K562 (cell line): ENCODE results near the gene LIN9. TPM values are rescaled to one million over a fixed set of nuclear protein-coding genes. Genes with fewer than 3 reads are reported as not detected.
A peak's percentile ranks its signal among the peaks of the same experiment; 100 is the strongest.

Source experiments
- ATAC-seq: fragments of 200-7000 bp; cut with Tn5 transposase; 3 replicates; pipeline ENCODE4 v1.9.1; 2020; ENCODE audit warnings: moderate library complexity
- BruUV-seq: library from RNA; stranded (reverse); fragments of 400-500 nt; replicated peaks from 2 replicates; lab custom pipeline; 2021; lab: Mats Ljungman, UMichigan
- CTCF ChIA-PET: fragments of 300-600 bp; formaldehyde crosslinking; extraction: SDS; loops from one replicate; lab custom pipeline; 2021; ENCODE audit warnings: low intra/inter-chr PET ratio; lab: Yijun Ruan, JAX
- POLR2A ChIA-PET: fragments of 300-600, 350-650 bp; sonication (Branson Sonifier 250); formaldehyde crosslinking; extraction: SDS; loops from one replicate; lab custom pipeline; 2021; ENCODE audit warnings: antibody characterized with exemption, inconsistent platforms; lab: Yijun Ruan, JAX
- DNase-seq, 4 experiments: peaks; one replicate each; pipeline versions ENCODE4 v3.0.0 to v3.0.0-alpha.2; 2011 to 2018; ENCODE audit warnings: low spot score in 3 of 4, mixed read lengths in 3 of 4; ENCODE audit errors: extremely low read depth in 1 of 4
- FAIRE-seq: peaks from 2 replicates; lab custom pipeline; 2011; peaks lifted over from hg19 to GRCh38; lab: Jason Lieb, UNC
- H2AFZ ChIP-seq: 2 replicates; pipeline ENCODE4 v1.6.0; 2011; ENCODE audit warnings: low read depth, low read length, control low read depth, inconsistent platforms
- H3K27ac ChIP-seq: fragments of 200-600 bp; 3 replicates; pipeline ENCODE4 v1.8.0; 2011; ENCODE audit warnings: low read depth, mild to moderate bottlenecking, control low read depth, inconsistent platforms, low read length, moderate library complexity, mixed read lengths; ENCODE audit errors: extremely low read depth
- H3K27me3 ChIP-seq, 2 experiments: fragments of 300-600 bp in 1 of 2; 2 replicates in 1 of 2; 3 replicates in 1 of 2; pipeline versions ENCODE4 v1.6.0 to v1.8.0; 2011; ENCODE audit warnings: inconsistent platforms in 2 of 2, low read length in 2 of 2, mild to moderate bottlenecking in 1 of 2, mixed read lengths in 1 of 2, moderate library complexity in 1 of 2; ENCODE audit not compliant: control insufficient read depth in 2 of 2, insufficient read depth in 2 of 2
- H3K36me3 ChIP-seq: fragments of 300-600 bp; 3 replicates; pipeline ENCODE4 v1.8.0; 2011; ENCODE audit warnings: mild to moderate bottlenecking, low read length, inconsistent platforms; ENCODE audit not compliant: control insufficient read depth, insufficient read depth
- H3K4me1 ChIP-seq, 2 experiments: fragments of 200-600 bp in 1 of 2; replicated peaks in 1 of 2; 2 replicates in 1 of 2; 3 replicates in 1 of 2; pipeline versions ENCODE4 v1.5.1 to v1.8.0; 2011; ENCODE audit warnings: inconsistent platforms in 2 of 2, low read length in 2 of 2, mild to moderate bottlenecking in 1 of 2, mixed read lengths in 1 of 2, moderate library complexity in 1 of 2; ENCODE audit not compliant: control insufficient read depth in 2 of 2, insufficient read depth in 2 of 2
- H3K4me2 ChIP-seq: 2 replicates; pipeline ENCODE4 v1.6.1; 2011; ENCODE audit warnings: low read length, control low read depth, inconsistent platforms, mixed read lengths; ENCODE audit not compliant: insufficient read depth
- H3K4me3 ChIP-seq: fragments of 200-600 bp; sonication (generic), shearing (Covaris generic); 2 replicates; pipeline ENCODE4 v1.5.1; 2016; ENCODE audit warnings: control low read depth, inconsistent platforms
- H3K79me2 ChIP-seq: fragments of 200-600 bp; 3 replicates; pipeline ENCODE4 v1.8.0; 2011; ENCODE audit warnings: low read length, inconsistent platforms; ENCODE audit not compliant: control insufficient read depth, insufficient read depth
- H3K9ac ChIP-seq, 2 experiments: 2 replicates each; pipeline versions ENCODE4 v1.6.0 to v1.6.1; 2011; ENCODE audit warnings: low read depth in 2 of 2, low read length in 2 of 2, control low read depth in 1 of 2, inconsistent platforms in 1 of 2, mild to moderate bottlenecking in 1 of 2, mixed read lengths in 1 of 2; ENCODE audit not compliant: insufficient read depth in 1 of 2
- H3K9me1 ChIP-seq: one replicate; pipeline ENCODE4 v1.6.0; 2011; ENCODE audit warnings: inconsistent platforms, mild to moderate bottlenecking, low read length, moderate library complexity; ENCODE audit not compliant: control insufficient read depth, insufficient read depth
- H3K9me3 ChIP-seq: replicated peaks from 2 replicates; pipeline ENCODE4 v1.5.1; 2011; ENCODE audit warnings: low read depth, low read length, inconsistent platforms; ENCODE audit not compliant: control insufficient read depth, insufficient read depth
- H4K20me1 ChIP-seq: replicated peaks from 2 replicates; pipeline ENCODE4 v1.6.1; 2011; ENCODE audit warnings: low read length, inconsistent platforms, mixed read lengths; ENCODE audit not compliant: control insufficient read depth, insufficient read depth
- ARID2 ChIP-seq: fragments of 450-650 bp; IDR thresholded peaks from 2 replicates; pipeline ENCODE4 v1.6.1; 2017; ENCODE audit warnings: antibody characterized with exemption, mild to moderate bottlenecking
- ARNT ChIP-seq, 2 experiments: fragments of 450-650 bp; IDR thresholded peaks; 2 replicates each; pipeline ENCODE4 v1.6.1; 2016; ENCODE audit warnings: mild to moderate bottlenecking in 1 of 2
- ATF7 ChIP-seq: fragments of 450-650 bp; IDR thresholded peaks from 2 replicates; pipeline ENCODE4 v1.7.1; 2014; ENCODE audit warnings: mild to moderate bottlenecking, moderate library complexity
- CCNT2 ChIP-seq: IDR thresholded peaks from 2 replicates; pipeline ENCODE4 v1.6.1; 2011; ENCODE audit warnings: borderline replicate concordance, low read depth, mild to moderate bottlenecking, moderate library complexity, mixed read lengths, low read length; ENCODE audit not compliant: insufficient read length; ENCODE audit errors: extremely low read depth
- CEBPB ChIP-seq: fragments of 450-650 bp; IDR thresholded peaks from 2 replicates; pipeline ENCODE4 v1.6.1; 2016; ENCODE audit warnings: missing genetic modification characterization, missing compliant biosample characterization
- CEBPG ChIP-seq, 3 experiments: fragments of 200-800 bp in 1 of 3; sonication (Bioruptor generic) in 1 of 3; sonication (generic) in 1 of 3; formaldehyde crosslinking in 1 of 3; IDR thresholded peaks in 2 of 3; conservative IDR thresholded peaks in 1 of 3; 2 replicates each; pipeline versions ENCODE4 v1.6.1 to v1.8.0; 2016 to 2022; ENCODE audit warnings: missing compliant biosample characterization in 2 of 3, missing genetic modification characterization in 2 of 3, mild to moderate bottlenecking in 1 of 3, missing genetic modification reagents in 1 of 3
- E2F6 ChIP-seq, 2 experiments: IDR thresholded peaks; 2 replicates each; pipeline ENCODE4 v1.6.1; 2011; ENCODE audit warnings: borderline replicate concordance in 1 of 2, control low read depth in 1 of 2, low read depth in 1 of 2, low read length in 1 of 2, mild to moderate bottlenecking in 1 of 2, mixed read lengths in 1 of 2, moderate library complexity in 1 of 2; ENCODE audit not compliant: insufficient read depth in 1 of 2, insufficient read length in 1 of 2, poor library complexity in 1 of 2, severe bottlenecking in 1 of 2; ENCODE audit errors: extremely low read depth in 1 of 2
- HDAC3 ChIP-seq: fragments of 450-650 bp; IDR thresholded peaks from 2 replicates; pipeline ENCODE4 v1.6.1; 2018; ENCODE audit warnings: borderline replicate concordance, mild to moderate bottlenecking, moderate library complexity; ENCODE audit not compliant: partially characterized antibody
- MCM3 ChIP-seq: fragments of 450-650 bp; IDR thresholded peaks from 2 replicates; pipeline ENCODE4 v1.6.1; 2016
- PRDM10 ChIP-seq: fragments of 450-650 bp; IDR thresholded peaks from 2 replicates; pipeline ENCODE4 v1.6.1; 2018; ENCODE audit not compliant: partially characterized antibody
- RCOR1 ChIP-seq, 2 experiments: IDR thresholded peaks; 2 replicates each; pipeline ENCODE4 v1.6.1; 2012; ENCODE audit warnings: low read depth in 2 of 2, low read length in 2 of 2, borderline replicate concordance in 1 of 2, improper control_type of control experiment in 1 of 2
- SNRNP70 ChIP-seq: fragments of 200-400 bp; formaldehyde crosslinking; optimal IDR thresholded peaks from 2 replicates; pipeline ENCODE3; 2017; ENCODE audit warnings: low read depth, low read length
- TGIF2 ChIP-seq: sonication (generic); formaldehyde crosslinking; IDR thresholded peaks from 2 replicates; pipeline ENCODE4 v1.8.1; 2022; ENCODE audit warnings: mild to moderate bottlenecking, missing genetic modification reagents, moderate library complexity
- WGBS: fragments of 100-300 bp; shearing (Covaris generic); methylation state at CpG from one replicate; pipeline ENCODE4 v1.1.6; 2016; ENCODE audit warnings: low coverage, mixed read lengths; ENCODE audit not compliant: insufficient coverage; ENCODE audit errors: missing lambda C conversion rate; 5-methylcytosine and 5-hydroxymethylcytosine counted together
- in situ Hi-C: fragments of 300-500 bp; cut with MboI; formaldehyde crosslinking; loops from 4 replicates; pipeline ENCODE4 v1.15.0; 2018; ENCODE audit warnings: inconsistent platforms, mixed read lengths
- intact Hi-C: fragments of 100-400 bp; cut with micrococcal nuclease; formaldehyde crosslinking; loops from 2 replicates; pipeline ENCODE4 v1.14.2; 2022
- polyA plus RNA-seq, 8 experiments: library from polyadenylated mRNA; depleted of rRNA in 4 of 8; stranded (reverse) in 5 of 8; unstranded in 3 of 8; fragments of >200 nt; fragmentation: Nextera tagmentation in 2 of 8; fragmentation: Illumina TruSeq in 1 of 8; extraction: Ambion mirVana in 2 of 8; extraction: Trizol in 1 of 8; gene quantifications; 2 replicates each; pipeline versions ENCODE4 v1.2.1 to v1.2.3, GENCODE V29; 2011 to 2014; ENCODE audit warnings: inconsistent platforms in 1 of 8, missing spikeins in 1 of 8
- total RNA-seq, 7 experiments: library from RNA; depleted of rRNA in 6 of 7; stranded (reverse); fragments of >200 nt in 6 of 7; fragmentation: Illumina TruSeq in 2 of 7; extraction: Trizol in 2 of 7; gene quantifications; 2 replicates each; pipeline versions ENCODE4 v1.2.1 to v1.2.3, GENCODE V29; 2011 to 2021; ENCODE audit warnings: low replicate concordance in 1 of 7

The LIN9 gene
- total and polyA plus RNA-seq, 9 of the 15 experiments (the other 6 are each of a cell fraction or from before 2014, with no cell fraction given): 18.8 to 33.0 (median 25.5) TPM

GRCh38 chr1:226310245-226310540 is 1.2 kb upstream of the LIN9 start:
- ChIA-PET POLR2A (interaction anchor here (0.6 to 2.9 kb wide), 19 partner anchors 9 to 662 kb away, joined by 3 to 22 read pairs (median 3); partner anchors contain the start of gene PARP1), CTCF (no interaction called here)
- Histone ChIP-seq H3K9ac (peak overlapping the region; percentile 57 to 99; a peak in 3 of 4 replicates), H3K36me3 (0 out of 3 replicates have a peak, but pooled peaks cover 9% of the 10 kb centered on the region), H3K4me1 (peaks cover 22 to 28% of the 10 kb centered on the region in 2 experiments), H3K4me3 (peak overlapping the region; percentile 100; the same call in 1 of the 2 replicates), H3K27ac (peak overlapping the region; percentile 99), H3K79me2 (peaks cover 46% of the 10 kb centered on the region), H2AFZ (peak overlapping the region; percentile 99), H3K4me2 (peak overlapping the region; percentile 97), H4K20me1 (no peaks in the 10 kb centered on the region), H3K9me1 (no peaks in the 10 kb centered on the region), H3K27me3 (no peaks in the 10 kb centered on the region; a peak in 1 of 5 replicates), H3K9me3 (no peaks in the 10 kb centered on the region)
- DNase-seq: peak in 1 of 4 experiments; percentile 62
- intact Hi-C loops (no loop called here), in situ Hi-C loops (no loop called here)
- 33% methylated on average over 5 of the region's 5 CpGs for WGBS
- FAIRE-seq: no peak
- peak; percentile 33 for ATAC-seq
- no TSS peak for BruUV-seq
- TF ChIP-seq TGIF2 (CRISPR knock-in tag) (no peak), ARNT (IDR thresholded peaks at IDR 0.05) (0 out of 4 replicates have a peak, but pooled peaks of 1 of the 2 experiments have one; percentile 2), ARID2 (0 out of 2 replicates have a peak, but pooled peaks have one; percentile 4), CEBPG (CRISPR knock-in tag; IDR thresholded peaks at IDR 0.05) (no peak), CEBPG (tag; conservative IDR thresholded peaks at IDR 0.05 in 1 of 2, IDR thresholded peaks at IDR 0.05 in 1 of 2) (0 out of 4 replicates have a peak, but pooled peaks of 1 of the 2 experiments have one; percentile 2), RCOR1 (IDR thresholded peaks at IDR 0.05; ENCODE audit: borderline replicate concordance in 1 of 2, low read depth in 2 of 2, low read length in 2 of 2) (no peak), ATF7 (no peak), CEBPB (tag) (0 out of 2 replicates have a peak, but pooled peaks have one; percentile 4), CCNT2 (no peak), SNRNP70 (no peak), HDAC3 (peak; percentile 15), MCM3 (no peak), E2F6 (IDR thresholded peaks at IDR 0.05; ENCODE audit: borderline replicate concordance in 1 of 2, extremely low read depth in 1 of 2, insufficient read depth in 1 of 2, insufficient read length in 1 of 2, low read depth in 1 of 2, low read length in 1 of 2, poor library complexity in 1 of 2, severe bottlenecking in 1 of 2) (peak in 1 of 2 experiments; percentile 59), PRDM10 (peak; percentile 6)
